H1 (cell line): ENCODE results near the gene RBM15. TPM values are rescaled to one million over a fixed set of nuclear protein-coding genes. Genes with fewer than 3 reads are reported as not detected.

Experiments used
- CTCF ChIA-PET: fragments of 300-600 bp; sonication (Branson Sonifier 250); formaldehyde crosslinking; loops from one replicate; lab custom pipeline; 2021; ENCODE audit not compliant: partially characterized antibody; lab: Charles Lee
- POLR2A ChIA-PET: fragments of 300-600 bp; sonication (Branson Sonifier 250); formaldehyde crosslinking; loops from one replicate; lab custom pipeline; 2021; ENCODE audit warnings: inconsistent platforms; ENCODE audit not compliant: partially characterized antibody; lab: Charles Lee
- DNase-seq, 2 experiments: peaks; one replicate each; pipeline versions ENCODE4 v3.0.0 to v3.0.0-alpha.2; 2010 to 2022; ENCODE audit warnings: low spot score in 2 of 2, low read depth in 1 of 2, mixed read lengths in 1 of 2
- FAIRE-seq: peaks from 2 replicates; lab custom pipeline; 2011; peaks lifted over from hg19 to GRCh38; lab: Jason Lieb, UNC
- H2AFZ ChIP-seq: 2 replicates; pipeline ENCODE4 v1.8.1; 2012; ENCODE audit warnings: low read length, inconsistent platforms
- H2AK5ac ChIP-seq: 2 replicates; pipeline ENCODE4 v1.6.1; 2013; ENCODE audit warnings: low read depth, low read length
- H2BK120ac ChIP-seq: replicated peaks from 2 replicates; pipeline ENCODE3; 2013; ENCODE audit warnings: low read depth, low read length, inconsistent platforms
- H2BK12ac ChIP-seq: 2 replicates; pipeline ENCODE4 v1.6.1; 2013; ENCODE audit warnings: low read depth, low read length
- H2BK15ac ChIP-seq: 2 replicates; pipeline ENCODE4 v1.6.1; 2013; ENCODE audit warnings: low read length
- H2BK20ac ChIP-seq: 2 replicates; pipeline ENCODE4 v1.6.1; 2013; ENCODE audit warnings: low read length
- H2BK5ac ChIP-seq: 2 replicates; pipeline ENCODE4 v1.6.1; 2013; ENCODE audit warnings: low read depth, low read length
- H3K14ac ChIP-seq: 2 replicates; pipeline ENCODE4 v1.6.1; 2013; ENCODE audit warnings: inconsistent platforms; ENCODE audit not compliant: insufficient read length
- H3K18ac ChIP-seq: 2 replicates; pipeline ENCODE4 v1.6.1; 2013; ENCODE audit warnings: low read length; ENCODE audit errors: extremely low read depth
- H3K23ac ChIP-seq: 2 replicates; pipeline ENCODE4 v1.6.1; 2013; ENCODE audit warnings: inconsistent platforms; ENCODE audit not compliant: insufficient read length
- H3K23me2 ChIP-seq: 2 replicates; pipeline ENCODE4 v1.6.1; 2013; ENCODE audit warnings: low read depth, low read length
- H3K27ac ChIP-seq: 2 replicates; pipeline ENCODE4 v1.6.1; 2011; ENCODE audit warnings: low read depth, low read length, inconsistent platforms
- H3K27me3 ChIP-seq, 4 experiments: replicated peaks in 1 of 4; 1 replicate in 1 of 4; 2 replicates in 3 of 4; pipeline versions ENCODE4 v1.6.1 to v1.8.1; 2011 to 2013; ENCODE audit warnings: low read length in 3 of 4, mild to moderate bottlenecking in 3 of 4, inconsistent platforms in 2 of 4, mixed read lengths in 2 of 4, moderate library complexity in 1 of 4; ENCODE audit not compliant: control insufficient read depth in 3 of 4, insufficient read depth in 3 of 4; ENCODE audit errors: extremely low read depth in 1 of 4
- H3K36me3 ChIP-seq, 4 experiments: 2 replicates each; pipeline versions ENCODE4 v1.6.1 to v1.8.1; 2011 to 2013; ENCODE audit warnings: mild to moderate bottlenecking in 4 of 4, low read length in 3 of 4, moderate library complexity in 2 of 4, control low read depth in 1 of 4, inconsistent platforms in 1 of 4; ENCODE audit not compliant: insufficient read depth in 4 of 4, control insufficient read depth in 2 of 4
- H3K4ac ChIP-seq: replicated peaks from 2 replicates; pipeline ENCODE3; 2013; ENCODE audit warnings: low read length, low read depth, mixed read lengths, inconsistent platforms; ENCODE audit not compliant: insufficient read length
- H3K4me1 ChIP-seq, 4 experiments: replicated peaks in 1 of 4; 1 replicate in 1 of 4; 2 replicates in 3 of 4; pipeline versions ENCODE4 v1.6.1 to v1.8.1; 2011 to 2013; ENCODE audit warnings: low read length in 3 of 4, inconsistent platforms in 2 of 4, mixed read lengths in 1 of 4; ENCODE audit not compliant: insufficient read depth in 4 of 4, control insufficient read depth in 3 of 4
- H3K4me2 ChIP-seq, 2 experiments: 2 replicates each; pipeline versions ENCODE4 v1.6.1 to v1.8.1; 2011 to 2013; ENCODE audit warnings: low read depth in 2 of 2, low read length in 2 of 2, control low read depth in 1 of 2, inconsistent platforms in 1 of 2, mild to moderate bottlenecking in 1 of 2; ENCODE audit not compliant: insufficient read depth in 1 of 2
- H3K4me3 ChIP-seq, 4 experiments: fragments of 200-600, 300-600 bp in 1 of 4; sonication (generic), shearing (Covaris generic), sonication (Bioruptor Twin) in 1 of 4; 2 replicates each; pipeline versions ENCODE4 v1.5.1 to v1.8.1; 2011 to 2016; ENCODE audit warnings: low read length in 4 of 4, low read depth in 3 of 4, control low read depth in 2 of 4, inconsistent platforms in 2 of 4, mild to moderate bottlenecking in 2 of 4, mixed read lengths in 1 of 4, moderate library complexity in 1 of 4; ENCODE audit not compliant: insufficient read depth in 2 of 4; ENCODE audit errors: extremely low read depth in 1 of 4
- H3K56ac ChIP-seq: replicated peaks from 2 replicates; pipeline ENCODE3; 2013; ENCODE audit warnings: low read depth, mild to moderate bottlenecking, mixed read lengths, low read length, inconsistent platforms; ENCODE audit not compliant: insufficient read length
- H3K79me1 ChIP-seq: 2 replicates; pipeline ENCODE4 v1.6.1; 2013; ENCODE audit warnings: low read depth, low read length, control low read depth
- H3K79me2 ChIP-seq, 2 experiments: 2 replicates each; pipeline versions ENCODE4 v1.6.1 to v1.8.1; 2012 to 2013; ENCODE audit warnings: low read length in 2 of 2, mild to moderate bottlenecking in 2 of 2, inconsistent platforms in 1 of 2; ENCODE audit not compliant: insufficient read depth in 2 of 2, control insufficient read depth in 1 of 2
- H3K9ac ChIP-seq, 4 experiments: replicated peaks in 1 of 4; 1 replicate in 1 of 4; 2 replicates in 3 of 4; pipeline versions ENCODE4 v1.6.1 to v1.8.1; 2011 to 2013; ENCODE audit warnings: low read depth in 3 of 4, low read length in 3 of 4, control low read depth in 2 of 4, mild to moderate bottlenecking in 2 of 4, moderate library complexity in 2 of 4, inconsistent platforms in 1 of 4; ENCODE audit errors: extremely low read depth in 1 of 4
- H3K9me3 ChIP-seq, 2 experiments: 2 replicates each; pipeline versions ENCODE4 v1.6.1 to v1.8.1; 2012 to 2013; ENCODE audit warnings: mild to moderate bottlenecking in 2 of 2, moderate library complexity in 2 of 2, control low read depth in 1 of 2, inconsistent platforms in 1 of 2, low read depth in 1 of 2, low read length in 1 of 2, mixed read lengths in 1 of 2; ENCODE audit not compliant: insufficient read depth in 2 of 2
- H4K20me1 ChIP-seq, 2 experiments: replicated peaks in 1 of 2; 2 replicates each; pipeline versions ENCODE3 to v1.8.1; 2011 to 2013; ENCODE audit warnings: inconsistent platforms in 2 of 2, low read length in 2 of 2, mild to moderate bottlenecking in 1 of 2; ENCODE audit not compliant: insufficient read depth in 2 of 2, control insufficient read depth in 1 of 2
- H4K5ac ChIP-seq: 2 replicates; pipeline ENCODE4 v1.6.1; 2013; ENCODE audit warnings: low read length, low read depth, mixed read lengths, inconsistent platforms; ENCODE audit not compliant: insufficient read length
- H4K8ac ChIP-seq: 2 replicates; pipeline ENCODE4 v1.8.0; 2013; ENCODE audit warnings: mild to moderate bottlenecking, moderate library complexity, low read length, inconsistent platforms; ENCODE audit not compliant: insufficient read depth; ENCODE audit errors: extremely low read depth
- H4K91ac ChIP-seq: replicated peaks from 2 replicates; pipeline ENCODE3; 2013; ENCODE audit warnings: low read length, mixed read lengths, inconsistent platforms; ENCODE audit not compliant: insufficient read length
- KDM5A ChIP-seq: fragments of 200-600 bp; IDR thresholded peaks from 2 replicates; pipeline ENCODE4 v1.7.1; 2012; ENCODE audit warnings: mild to moderate bottlenecking, low read length, inconsistent platforms, mixed read lengths
- SP2 ChIP-seq: IDR thresholded peaks from 2 replicates; pipeline ENCODE4 v1.6.1; 2012; ENCODE audit warnings: mild to moderate bottlenecking, low read length, inconsistent platforms
- WGBS, 2 experiments: shearing (Covaris generic) in 1 of 2; methylation state at CpG; one replicate each; pipeline versions ENCODE4 v1.1.6 to v1.1.7; 2013 to 2015; ENCODE audit warnings: low lambda C conversion rate in 2 of 2, mixed read lengths in 2 of 2, inconsistent platforms in 1 of 2, low coverage in 1 of 2, missing lambda C conversion rate in 1 of 2; ENCODE audit not compliant: insufficient replicate concordance in 2 of 2, insufficient coverage in 1 of 2, insufficient read length in 1 of 2; ENCODE audit errors: extremely low coverage in 1 of 2, missing lambda C conversion rate in 1 of 2; 5-methylcytosine and 5-hydroxymethylcytosine counted together
- polyA plus RNA-seq, 7 experiments: library from polyadenylated mRNA; depleted of rRNA in 3 of 7; stranded (reverse) in 5 of 7; unstranded in 2 of 7; fragments of >200 nt in 5 of 7; fragments of 200-250 nt in 2 of 7; gene quantifications; 1 replicate in 5 of 7; 2 replicates in 1 of 7; 4 replicates in 1 of 7; pipeline versions ENCODE4 v1.2.1 to v1.2.3, GENCODE V29; 2011 to 2013; ENCODE audit warnings: missing spikeins in 2 of 7, mixed read lengths in 2 of 7
- total RNA-seq: library from RNA; stranded (reverse); fragmentation: NEBNext Ultra II Directional; extraction: Animal tissue kit (Norgen Biotek cat#: 25700); gene quantifications from 2 replicates; pipeline ENCODE4 v1.2.1, GENCODE V29; 2021

RBM15 gene
- total and polyA plus RNA-seq, 2 of the 8 experiments (the other 6 are each of a cell fraction or from before 2014, with no cell fraction given) = 13.5 to 44.9 TPM

DNA sequence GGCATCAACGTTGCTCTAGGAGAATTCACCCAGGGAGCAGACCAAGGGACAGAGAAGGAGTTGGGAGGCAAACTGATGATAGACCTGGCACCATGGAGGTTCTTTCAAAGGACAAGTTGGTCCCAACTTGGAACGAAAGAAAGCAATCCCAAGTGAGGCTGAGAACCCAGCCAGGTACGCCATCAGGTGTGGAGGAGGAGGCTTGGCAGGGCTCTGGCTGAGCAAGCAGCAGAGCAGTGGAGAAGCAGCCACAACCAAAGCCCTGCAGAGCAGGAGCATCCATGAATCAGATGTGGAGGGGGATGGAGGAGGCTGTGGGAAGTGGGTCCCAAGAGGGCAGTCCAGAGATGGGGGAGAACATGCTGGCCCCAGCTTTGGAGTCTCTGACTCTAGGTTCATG lies 36.3 kb upstream of the RBM15 start:
- FAIRE-seq (no peak), DNase-seq (no peak)
- no peaks in the 10 kb centered on the region for H3K79me1 ChIP-seq
- no peak overlapping the region for H3K4me3 ChIP-seq
- no peak overlapping the region for H2BK12ac ChIP-seq
- no peak overlapping the region for H2BK15ac ChIP-seq
- H4K5ac ChIP-seq = no peak overlapping the region
- H3K27me3 ChIP-seq = no peaks in the 10 kb centered on the region; a peak in 1 of 7 replicates
- H4K91ac ChIP-seq = no peak overlapping the region
- TF ChIP-seq SP2 = no peak
- no peak for TF ChIP-seq KDM5A
- ChIA-PET CTCF (interaction anchor here (0.8 to 34.1 kb wide), 4 partner anchors 11 to 193 kb away, joined by 3 to 1001 read pairs (median 18); partner anchors contain the start of gene KCNC4), POLR2A (no interaction called here)
- no peak overlapping the region for H2BK5ac ChIP-seq
- H3K18ac ChIP-seq = no peak overlapping the region
- no peak overlapping the region for H3K4ac ChIP-seq
- H3K14ac ChIP-seq = no peak overlapping the region
- H2BK20ac ChIP-seq = no peak overlapping the region
- H3K4me1 ChIP-seq = no peaks in the 10 kb centered on the region
- no peaks in the 10 kb centered on the region for H3K23me2 ChIP-seq
- H2AK5ac ChIP-seq = no peak overlapping the region
- no peaks in the 10 kb centered on the region for H4K20me1 ChIP-seq
- 83% methylated on average over 2 of the region's 3 CpGs; no CpG with 5 or more reads in 1 of the 2 experiments for WGBS, 2 experiments
- H3K36me3 ChIP-seq = no peaks in the 10 kb centered on the region
- no peak overlapping the region for H2BK120ac ChIP-seq
- H3K27ac ChIP-seq = no peak overlapping the region
- no peak overlapping the region for H3K9ac ChIP-seq
- H3K23ac ChIP-seq = no peak overlapping the region
- no peaks in the 10 kb centered on the region for H3K9me3 ChIP-seq
- no peak overlapping the region for H3K56ac ChIP-seq
- H2AFZ ChIP-seq = no peak overlapping the region
- H4K8ac ChIP-seq = no peak overlapping the region
- no peaks in the 10 kb centered on the region for H3K79me2 ChIP-seq
- no peak overlapping the region for H3K4me2 ChIP-seq
